Kidney (tissue), 14 donors: ENCODE data around the gene OSGEPL1. TPM values are rescaled to one million over a fixed set of nuclear protein-coding genes. Genes with fewer than 3 reads are reported as not detected.
"Not testable (repeated sequence)": the region's sequence is repeated elsewhere in the genome, so short reads cannot be mapped to it uniquely, and the experiment has no call there.

Source experiments
- DNase-seq, 5 donors: peaks; one replicate each; pipeline ENCODE4 v3.0.0-alpha.2; 2013 to 2020
- FAIRE-seq: peaks from 2 replicates; lab custom pipeline; 2012; peaks lifted over from hg19 to GRCh38; lab: Jason Lieb, UNC
- H3K27ac ChIP-seq, 2 donors: one replicate each; pipeline ENCODE4 v1.7.0; 2013; ENCODE audit warnings: low read depth in 2 of 2, low read length in 2 of 2, inconsistent platforms in 1 of 2
- H3K27me3 ChIP-seq: one replicate; pipeline ENCODE4 v1.7.1; 2013; ENCODE audit warnings: low read length, inconsistent platforms; ENCODE audit not compliant: control insufficient read depth, insufficient read depth
- H3K36me3 ChIP-seq, 3 donors: one replicate each; pipeline versions ENCODE4 v1.7.0 to v1.7.1; 2013; ENCODE audit warnings: low read length in 3 of 3, control low read depth in 1 of 3, inconsistent platforms in 1 of 3; ENCODE audit not compliant: insufficient read depth in 3 of 3, control insufficient read depth in 2 of 3
- H3K4me1 ChIP-seq, 3 donors: one replicate each; pipeline versions ENCODE4 v1.7.0 to v1.7.1; 2013; ENCODE audit warnings: low read length in 3 of 3, inconsistent platforms in 1 of 3, low read depth in 1 of 3; ENCODE audit not compliant: control insufficient read depth in 2 of 3, insufficient read depth in 2 of 3
- H3K4me3 ChIP-seq, 3 donors: one replicate each; pipeline versions ENCODE4 v1.7.0 to v1.8.1; 2013; ENCODE audit warnings: low read length in 3 of 3, control low read depth in 1 of 3, inconsistent platforms in 1 of 3
- H3K9ac ChIP-seq, 3 donors: one replicate each; pipeline versions ENCODE4 v1.7.0 to v1.7.1; 2013; ENCODE audit warnings: low read length in 3 of 3, control low read depth in 1 of 3, inconsistent platforms in 1 of 3
- H3K9me3 ChIP-seq, 3 donors: one replicate each; pipeline versions ENCODE4 v1.7.0 to v1.7.1; 2013; ENCODE audit warnings: low read length in 3 of 3, control low read depth in 1 of 3, inconsistent platforms in 1 of 3; ENCODE audit not compliant: control insufficient read depth in 2 of 3, insufficient read depth in 1 of 3
- intact Hi-C: fragments of 100-400 bp; cut with DNase I; formaldehyde crosslinking; loops from one replicate; pipeline ENCODE4 v1.11.1; 2022
- polyA plus RNA-seq: library from polyadenylated mRNA; stranded (reverse); fragments of 350-450 nt; fragmentation: Illumina TruSeq; extraction: RNeasy Lipid Tissue Mini Kit (QIAGEN cat#74804); gene quantifications from one replicate; pipeline ENCODE4 v1.2.3, GENCODE V29; 2014; ENCODE audit warnings: low read depth, low replicate concordance; ENCODE audit not compliant: insufficient read depth
- total RNA-seq: library from RNA; stranded (reverse); fragmentation: NEBNext Ultra II Directional; extraction: Animal tissue kit (Norgen Biotek cat#: 25700); gene quantifications from one replicate; pipeline ENCODE4 v1.2.1, GENCODE V29; 2021
- TF ChIP-seq, protein P1 (sequence below): IDR thresholded peaks from 3 replicates; pipeline ENCODE4 v1.5.1; 2012; ENCODE audit warnings: mild to moderate bottlenecking, moderate library complexity, borderline replicate concordance; ENCODE audit not compliant: insufficient read depth; ENCODE audit errors: extremely low read depth
- donor health status: control.
- donor health status: control.
- donor health status: control.
- donor health status: control.
- donor health status: control.
- donor health status: DM: yes; HTN: yes; CAD: no.
- donor health status: Normal renal cell carcinoma (clear cell type).

The OSGEPL1 gene
- total and polyA plus RNA-seq, 2 donors from 2014 or later, result 6.7 to 8.0 TPM

DNA sequence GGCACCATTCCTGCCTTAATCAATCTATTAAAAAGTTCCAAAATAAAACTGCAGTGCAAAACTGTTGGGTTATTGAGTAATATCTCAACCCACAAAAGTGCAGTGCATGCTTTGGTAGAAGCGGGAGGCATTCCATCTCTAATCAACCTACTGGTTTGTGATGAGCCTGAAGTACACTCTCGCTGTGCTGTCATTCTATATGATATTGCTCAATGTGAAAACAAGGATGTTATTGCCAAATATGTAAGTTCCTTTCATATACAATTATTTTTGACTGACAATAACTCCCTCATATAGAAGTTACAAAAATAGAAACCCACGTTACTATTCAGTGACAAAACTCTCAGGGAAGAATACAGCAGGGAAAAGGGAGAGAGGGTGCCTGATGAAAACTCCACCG, 43.0 kb downstream of the OSGEPL1 start:
- Histone ChIP-seq H3K4me3 (no peak overlapping the region), H3K9ac (no peak overlapping the region), H3K4me1 (no peaks in the 10 kb centered on the region), H3K9me3 (no peaks in the 10 kb centered on the region), H3K27me3 (no peaks in the 10 kb centered on the region), H3K27ac (no peak overlapping the region), H3K36me3 (no peaks in the 10 kb centered on the region)
- FAIRE-seq (no peak), DNase-seq (no peak)
- intact Hi-C loops, result no loop called here
- TF ChIP-seq, protein P1, sequence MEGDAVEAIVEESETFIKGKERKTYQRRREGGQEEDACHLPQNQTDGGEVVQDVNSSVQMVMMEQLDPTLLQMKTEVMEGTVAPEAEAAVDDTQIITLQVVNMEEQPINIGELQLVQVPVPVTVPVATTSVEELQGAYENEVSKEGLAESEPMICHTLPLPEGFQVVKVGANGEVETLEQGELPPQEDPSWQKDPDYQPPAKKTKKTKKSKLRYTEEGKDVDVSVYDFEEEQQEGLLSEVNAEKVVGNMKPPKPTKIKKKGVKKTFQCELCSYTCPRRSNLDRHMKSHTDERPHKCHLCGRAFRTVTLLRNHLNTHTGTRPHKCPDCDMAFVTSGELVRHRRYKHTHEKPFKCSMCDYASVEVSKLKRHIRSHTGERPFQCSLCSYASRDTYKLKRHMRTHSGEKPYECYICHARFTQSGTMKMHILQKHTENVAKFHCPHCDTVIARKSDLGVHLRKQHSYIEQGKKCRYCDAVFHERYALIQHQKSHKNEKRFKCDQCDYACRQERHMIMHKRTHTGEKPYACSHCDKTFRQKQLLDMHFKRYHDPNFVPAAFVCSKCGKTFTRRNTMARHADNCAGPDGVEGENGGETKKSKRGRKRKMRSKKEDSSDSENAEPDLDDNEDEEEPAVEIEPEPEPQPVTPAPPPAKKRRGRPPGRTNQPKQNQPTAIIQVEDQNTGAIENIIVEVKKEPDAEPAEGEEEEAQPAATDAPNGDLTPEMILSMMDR, result no peak

DNA sequence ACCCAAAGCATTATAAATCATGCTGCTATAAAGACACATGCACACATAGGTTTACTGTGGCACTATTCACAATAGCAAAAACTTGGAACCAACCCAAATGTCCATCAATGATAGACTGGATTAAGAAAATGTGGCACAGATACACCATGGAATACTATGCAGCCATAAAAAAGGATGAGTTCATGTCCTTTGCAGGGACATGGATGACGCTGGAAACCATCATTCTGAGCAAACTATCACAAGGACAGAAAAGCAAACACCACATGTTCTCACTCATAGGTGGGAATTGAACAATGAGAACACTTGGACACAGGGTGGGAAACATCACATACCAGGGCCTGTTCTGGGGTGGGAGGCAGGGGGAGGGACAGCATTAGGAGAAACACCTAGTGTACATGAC, 45.0 kb downstream of the OSGEPL1 start:
- H3K27me3 ChIP-seq, H3K9me3 ChIP-seq, H3K4me3 ChIP-seq, H3K9ac ChIP-seq, H3K4me1 ChIP-seq, DNase-seq, H3K27ac ChIP-seq, H3K36me3 ChIP-seq, intact Hi-C loops, FAIRE-seq: not testable (repeated sequence)

DNA sequence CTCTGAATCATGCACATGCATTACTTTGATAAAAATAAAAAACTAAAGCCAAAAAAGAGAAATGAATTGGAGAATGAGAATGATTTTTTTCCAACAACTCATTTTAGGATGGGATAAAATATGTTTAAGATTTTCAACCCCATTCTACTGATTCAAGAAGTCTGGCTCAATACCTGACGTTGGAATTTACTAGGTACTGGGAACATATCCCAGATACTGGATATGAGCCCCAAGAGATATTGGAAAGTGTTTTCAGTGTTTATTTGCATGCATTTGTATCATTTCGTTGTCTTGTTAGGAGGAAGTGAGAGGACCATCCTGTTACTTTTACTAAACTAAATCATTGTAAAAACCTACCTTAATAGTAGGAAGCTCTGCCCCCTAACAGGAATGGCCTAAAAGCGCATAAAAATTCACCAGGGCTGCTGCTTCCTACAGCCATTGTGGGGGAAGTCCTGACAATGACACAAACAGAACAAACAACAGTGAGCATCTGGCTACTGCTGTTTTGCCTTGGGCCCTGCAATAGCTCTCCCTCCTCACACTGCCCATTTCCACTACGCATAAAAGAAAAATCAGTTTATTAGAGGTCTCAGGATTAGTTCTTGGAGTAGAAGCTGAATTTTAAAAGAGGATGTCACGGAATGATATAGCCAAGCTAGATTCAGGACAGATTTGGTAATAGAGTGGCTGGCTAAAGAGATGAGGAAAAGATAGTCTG, 52.9 kb downstream of the OSGEPL1 start:
- intact Hi-C loops, result no loop called here

DNA sequence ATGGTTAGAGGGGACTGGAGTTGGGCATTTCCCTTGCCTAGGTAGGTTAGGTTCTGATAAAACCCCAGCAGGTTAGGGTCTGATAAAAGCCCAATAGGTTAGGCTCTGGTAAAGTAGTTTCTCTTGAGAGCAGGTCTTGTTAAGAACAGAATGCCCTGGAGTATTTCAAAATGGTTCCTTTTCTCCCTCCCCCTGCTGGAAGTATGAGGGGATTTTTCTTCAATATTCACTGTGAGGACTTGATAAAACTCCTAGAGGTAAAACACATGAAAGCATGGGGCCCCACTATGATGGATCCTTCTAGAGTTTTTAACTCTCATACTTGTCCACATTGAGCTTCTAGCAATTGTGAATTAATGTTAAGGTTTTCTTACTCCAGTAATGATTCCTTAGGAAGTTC, 60.5 kb downstream of the OSGEPL1 start:
- no peak overlapping the region for H3K9ac ChIP-seq
- no peaks in the 10 kb centered on the region for H3K27me3 ChIP-seq
- H3K27ac ChIP-seq, result no peak overlapping the region
- intact Hi-C loops, result no loop called here
- H3K36me3 ChIP-seq, result peaks cover 0 to 5% (median 5%) of the 10 kb centered on the region in 3 donors
- no peak overlapping the region for H3K4me3 ChIP-seq
- H3K9me3 ChIP-seq, result no peaks in the 10 kb centered on the region
- no peaks in the 10 kb centered on the region for H3K4me1 ChIP-seq
- DNase-seq, result no peak
- no peak for FAIRE-seq
- TF ChIP-seq, protein P1, result no peak

More for the DNA sequence above, 52.9 kb downstream of the OSGEPL1 start:
- Histone ChIP-seq H3K27ac (no peak overlapping the region), H3K4me1 (no peaks in the 10 kb centered on the region), H3K4me3 (no peak overlapping the region), H3K9ac (no peak overlapping the region), H3K36me3 (peaks cover 0 to 9% (median 5%) of the 10 kb centered on the region in 3 donors), H3K27me3 (no peaks in the 10 kb centered on the region), H3K9me3 (no peaks in the 10 kb centered on the region)
- no peak for DNase-seq
- FAIRE-seq, result no peak
- TF ChIP-seq, protein P1, result no peak
